ENCODE results near the gene MAGI2. TPM values are rescaled to one million over a fixed set of nuclear protein-coding genes. Genes with fewer than 3 reads are reported as not detected.

MAGI2 gene
- total RNA-seq, 2 experiments from 2014 or later, result 0.14 to 0.19 TPM

DNA sequence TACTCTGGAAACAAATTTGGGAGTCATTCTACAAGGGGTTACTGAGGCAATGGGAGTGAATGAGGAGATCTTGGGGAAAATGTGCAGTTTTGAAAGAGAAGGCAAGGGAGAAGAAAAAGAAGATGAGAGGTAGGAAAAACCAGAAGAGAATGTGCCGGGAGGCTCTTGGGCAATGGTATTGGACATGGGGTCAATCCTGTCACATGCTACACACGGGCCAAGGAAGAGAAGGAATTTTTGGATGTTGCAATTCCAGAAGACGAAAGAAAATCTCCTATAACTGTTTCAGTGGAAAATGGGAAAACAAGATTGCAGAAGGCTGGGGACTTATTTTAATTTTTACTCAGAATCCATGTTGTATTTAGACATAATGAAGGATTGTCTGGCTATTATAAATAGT is 1039.9 kb downstream of the MAGI2 start:
- POLR2A ChIA-PET, result no interaction called here

DNA sequence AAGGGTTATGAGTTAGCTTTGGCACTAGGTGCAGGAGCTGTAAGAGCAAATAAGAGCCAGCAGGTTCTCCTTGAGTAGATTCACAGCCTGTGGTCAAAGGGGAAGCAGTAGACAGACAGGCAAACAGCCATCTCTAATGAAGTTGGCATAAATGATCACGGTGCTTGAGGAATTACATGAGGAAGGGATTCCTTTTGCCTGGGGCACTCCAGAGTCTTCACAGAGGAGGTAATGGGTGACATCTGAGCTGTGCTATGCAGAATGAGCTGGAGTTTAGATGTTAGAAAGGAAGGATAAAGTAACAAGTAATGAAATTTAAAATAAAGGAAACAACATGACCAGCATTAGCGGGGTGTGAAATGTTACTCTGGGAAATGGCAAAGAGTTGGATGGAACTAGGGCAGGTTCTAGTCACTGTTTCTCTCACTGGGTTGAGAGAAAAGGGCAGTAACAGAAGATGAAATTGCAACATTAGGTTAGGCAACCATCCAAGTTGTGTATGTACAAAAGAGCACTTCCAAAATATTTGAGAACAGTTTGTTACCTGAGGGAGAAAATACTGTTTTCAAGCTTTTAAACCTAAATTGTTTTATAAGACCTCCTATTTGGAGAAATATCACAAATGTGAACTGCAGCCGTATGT is 1041.1 kb downstream of the MAGI2 start:
- Mint-ChIP-seq H3K27ac (no peak overlapping the region), H3K9me3 (no peaks in the 10 kb centered on the region), H3K36me3 (no peaks in the 10 kb centered on the region), H3K27me3 (no peaks in the 10 kb centered on the region), H3K4me3 (no peak overlapping the region), H3K4me1 (no peaks in the 10 kb centered on the region)
- DNase-seq (no peak), ATAC-seq (ENCODE audit: low read depth) (no peak)
- POLR2A ChIA-PET, result no interaction called here

More for the DNA sequence above, 1039.9 kb downstream of the MAGI2 start:
- ATAC-seq (ENCODE audit: low read depth) (no peak), DNase-seq (no peak)
- Mint-ChIP-seq H3K4me1 (no peaks in the 10 kb centered on the region), H3K9me3 (no peaks in the 10 kb centered on the region), H3K27me3 (no peaks in the 10 kb centered on the region), H3K27ac (no peak overlapping the region), H3K36me3 (no peaks in the 10 kb centered on the region), H3K4me3 (no peak overlapping the region)

DNA sequence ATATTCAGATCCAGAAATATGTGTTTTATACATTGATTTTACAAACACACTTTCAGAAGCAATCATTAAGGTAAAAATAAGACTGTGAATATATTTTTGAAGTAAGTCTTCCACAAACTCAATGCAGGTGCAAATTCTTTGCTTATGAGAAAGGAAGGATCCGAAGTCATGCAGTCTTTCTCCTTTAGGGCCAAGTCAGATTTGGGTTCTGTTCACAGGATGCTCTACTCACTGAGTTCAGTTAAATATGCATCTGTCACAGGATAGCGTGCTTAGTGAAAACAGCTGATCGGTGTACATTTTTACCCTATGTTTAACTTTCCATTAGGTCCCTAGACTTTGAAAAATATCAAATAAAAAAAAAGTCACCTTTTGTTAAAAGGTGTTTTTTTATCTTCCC is 1046.4 kb downstream of the MAGI2 start:
- ATAC-seq (ENCODE audit: low read depth) (no peak), DNase-seq (no peak)
- no peaks in the 10 kb centered on the region for H3K27me3 Mint-ChIP-seq
- no peak overlapping the region for H3K27ac Mint-ChIP-seq
- POLR2A ChIA-PET, result no interaction called here
- H3K4me1 Mint-ChIP-seq, result no peaks in the 10 kb centered on the region
- peaks cover under 1% of the 10 kb centered on the region for H3K9me3 Mint-ChIP-seq
- no peak overlapping the region for H3K4me3 Mint-ChIP-seq
- H3K36me3 Mint-ChIP-seq, result no peaks in the 10 kb centered on the region

DNA sequence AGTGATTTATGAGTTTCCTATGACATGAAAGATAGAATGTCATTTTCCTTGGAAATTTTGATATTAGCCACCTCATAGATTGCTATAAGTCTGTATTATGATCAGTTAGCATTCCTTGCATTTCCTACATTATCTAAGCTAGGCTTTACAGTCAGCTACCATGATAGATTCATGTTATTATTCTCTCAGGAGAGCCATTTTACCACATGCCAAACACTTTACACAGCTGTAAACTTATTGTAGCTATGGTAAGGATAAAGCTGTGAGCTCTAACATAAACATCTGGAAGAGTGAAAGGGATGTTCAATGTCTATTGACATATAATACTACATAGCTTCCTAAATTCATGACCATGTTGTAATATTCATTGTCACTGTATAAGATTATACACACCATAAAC is 1046.9 kb downstream of the MAGI2 start:
- no peak for DNase-seq
- Mint-ChIP-seq H3K27me3 (no peaks in the 10 kb centered on the region), H3K36me3 (no peaks in the 10 kb centered on the region), H3K4me3 (no peak overlapping the region), H3K27ac (no peak overlapping the region), H3K9me3 (peaks cover 1% of the 10 kb centered on the region), H3K4me1 (no peaks in the 10 kb centered on the region)
- POLR2A ChIA-PET, result no interaction called here
- ATAC-seq (ENCODE audit: low read depth), result no peak

DNA sequence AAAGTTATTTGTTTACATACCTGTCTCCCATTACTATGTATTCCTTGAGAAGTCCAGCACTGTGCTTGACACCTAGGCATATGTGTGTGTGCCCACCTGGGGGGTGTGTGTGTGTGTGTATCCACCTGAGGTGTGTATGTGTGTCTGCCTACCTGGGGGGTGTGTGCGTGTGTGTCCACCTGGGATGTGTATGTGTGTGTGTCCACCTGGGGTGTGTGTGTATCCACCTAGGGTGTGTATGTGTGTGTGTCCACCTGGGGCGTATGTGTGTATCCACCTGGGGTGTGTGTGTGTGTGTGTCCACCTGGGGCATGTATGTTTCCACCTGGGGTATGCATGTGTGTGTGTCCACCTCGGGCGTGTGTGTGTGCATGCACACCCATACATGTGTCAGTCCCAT is 1051.4 kb downstream of the MAGI2 start:
- Mint-ChIP-seq H3K36me3 (no peaks in the 10 kb centered on the region), H3K9me3 (peaks cover 1% of the 10 kb centered on the region), H3K27me3 (no peaks in the 10 kb centered on the region), H3K4me1 (no peaks in the 10 kb centered on the region), H3K4me3 (no peak overlapping the region), H3K27ac (no peak overlapping the region)
- POLR2A ChIA-PET, result no interaction called here
- no peak for ATAC-seq (ENCODE audit: low read depth)
- DNase-seq, result no peak

GRCh38 chr7:78400038-78400437 is 1053.4 kb downstream of the MAGI2 start:
- Mint-ChIP-seq H3K27me3 (no peaks in the 10 kb centered on the region), H3K4me1 (no peaks in the 10 kb centered on the region), H3K27ac (no peak overlapping the region), H3K4me3 (no peak overlapping the region), H3K36me3 (no peaks in the 10 kb centered on the region), H3K9me3 (peaks cover 1% of the 10 kb centered on the region)
- no peak for ATAC-seq (ENCODE audit: low read depth)
- POLR2A ChIA-PET, result no interaction called here
- no peak for DNase-seq

DNA sequence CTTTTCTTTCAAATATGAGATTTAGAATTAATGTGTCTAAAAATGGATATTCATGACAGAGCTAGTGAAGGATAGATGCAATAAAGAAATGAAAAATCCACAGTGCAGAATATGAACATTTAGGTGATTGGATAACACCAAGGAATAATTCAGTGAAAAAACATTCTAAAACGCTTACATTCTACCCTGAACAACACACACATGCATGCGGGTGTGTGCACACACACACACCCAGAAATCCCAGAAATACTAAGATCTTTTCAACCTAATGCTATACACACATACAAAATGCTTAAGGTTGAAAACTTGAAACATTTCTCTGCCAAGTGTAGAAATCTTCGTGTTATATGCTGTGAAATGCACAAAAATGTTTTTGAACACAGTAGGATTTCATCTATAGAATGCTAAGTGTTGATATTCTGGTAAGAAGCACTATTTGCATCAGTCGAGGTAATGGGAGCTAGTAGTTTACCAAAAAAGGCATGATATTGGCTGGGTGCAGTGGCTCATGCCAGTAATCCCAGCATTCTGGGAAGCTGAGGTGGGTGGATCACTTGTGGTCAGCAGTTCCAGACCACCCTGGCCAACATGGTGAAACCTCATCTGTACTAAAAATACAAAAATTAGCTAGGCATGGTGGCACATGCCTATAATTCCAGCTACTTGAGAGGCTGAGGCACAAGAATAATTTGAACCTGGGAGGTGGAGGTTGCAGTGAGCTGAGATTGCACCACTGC is 1054.3 kb downstream of the MAGI2 start:
- H3K4me3 Mint-ChIP-seq, result no peak overlapping the region
- H3K27ac Mint-ChIP-seq, result no peak overlapping the region

GRCh38 chr7:78398576-78398975 is 1054.9 kb downstream of the MAGI2 start:
- Mint-ChIP-seq H3K9me3 (peaks cover 1% of the 10 kb centered on the region), H3K27me3 (no peaks in the 10 kb centered on the region), H3K4me3 (no peak overlapping the region), H3K4me1 (no peaks in the 10 kb centered on the region), H3K27ac (no peak overlapping the region), H3K36me3 (no peaks in the 10 kb centered on the region)
- DNase-seq (no peak), ATAC-seq (ENCODE audit: low read depth) (no peak)
- POLR2A ChIA-PET, result no interaction called here

More for the DNA sequence above, 1054.3 kb downstream of the MAGI2 start:
- peaks cover 1% of the 10 kb centered on the region for H3K9me3 Mint-ChIP-seq
- no peaks in the 10 kb centered on the region for H3K4me1 Mint-ChIP-seq
- H3K36me3 Mint-ChIP-seq, result no peaks in the 10 kb centered on the region
- no peak for DNase-seq
- no peak for ATAC-seq (ENCODE audit: low read depth)
- POLR2A ChIA-PET, result no interaction called here
- H3K27me3 Mint-ChIP-seq, result no peaks in the 10 kb centered on the region

DNA sequence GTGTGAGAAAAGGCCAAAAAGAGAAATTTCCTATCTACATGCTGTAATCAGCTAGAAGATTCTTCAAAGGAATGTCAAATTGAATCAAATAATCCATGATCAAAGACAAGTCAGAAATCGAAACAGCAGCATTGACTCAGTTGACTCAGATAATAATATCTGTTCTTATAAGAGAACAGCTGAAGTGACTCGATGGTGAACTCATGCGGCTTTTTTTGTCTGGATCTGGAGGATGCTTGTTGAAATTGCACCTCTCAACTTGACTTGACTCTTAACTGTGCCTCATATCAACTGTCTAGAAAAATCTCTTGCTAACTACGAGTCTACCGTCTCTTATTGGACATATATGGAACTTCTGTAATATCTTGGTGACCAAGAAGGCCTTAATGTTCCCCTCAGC is 1055.4 kb downstream of the MAGI2 start:
- POLR2A ChIA-PET, result no interaction called here
- ATAC-seq (ENCODE audit: low read depth) (no peak), DNase-seq (no peak)
- Mint-ChIP-seq H3K27me3 (no peaks in the 10 kb centered on the region), H3K4me3 (no peak overlapping the region), H3K27ac (no peak overlapping the region), H3K4me1 (no peaks in the 10 kb centered on the region), H3K9me3 (peaks cover 1% of the 10 kb centered on the region), H3K36me3 (no peaks in the 10 kb centered on the region)

GRCh38 chr7:78396210-78396609 is 1057.3 kb downstream of the MAGI2 start:
- no peak for DNase-seq
- Mint-ChIP-seq H3K4me1 (no peaks in the 10 kb centered on the region), H3K27me3 (no peaks in the 10 kb centered on the region), H3K4me3 (no peak overlapping the region), H3K27ac (no peak overlapping the region), H3K9me3 (no peaks in the 10 kb centered on the region), H3K36me3 (no peaks in the 10 kb centered on the region)
- POLR2A ChIA-PET, result no interaction called here
- no peak for ATAC-seq (ENCODE audit: low read depth)

DNA sequence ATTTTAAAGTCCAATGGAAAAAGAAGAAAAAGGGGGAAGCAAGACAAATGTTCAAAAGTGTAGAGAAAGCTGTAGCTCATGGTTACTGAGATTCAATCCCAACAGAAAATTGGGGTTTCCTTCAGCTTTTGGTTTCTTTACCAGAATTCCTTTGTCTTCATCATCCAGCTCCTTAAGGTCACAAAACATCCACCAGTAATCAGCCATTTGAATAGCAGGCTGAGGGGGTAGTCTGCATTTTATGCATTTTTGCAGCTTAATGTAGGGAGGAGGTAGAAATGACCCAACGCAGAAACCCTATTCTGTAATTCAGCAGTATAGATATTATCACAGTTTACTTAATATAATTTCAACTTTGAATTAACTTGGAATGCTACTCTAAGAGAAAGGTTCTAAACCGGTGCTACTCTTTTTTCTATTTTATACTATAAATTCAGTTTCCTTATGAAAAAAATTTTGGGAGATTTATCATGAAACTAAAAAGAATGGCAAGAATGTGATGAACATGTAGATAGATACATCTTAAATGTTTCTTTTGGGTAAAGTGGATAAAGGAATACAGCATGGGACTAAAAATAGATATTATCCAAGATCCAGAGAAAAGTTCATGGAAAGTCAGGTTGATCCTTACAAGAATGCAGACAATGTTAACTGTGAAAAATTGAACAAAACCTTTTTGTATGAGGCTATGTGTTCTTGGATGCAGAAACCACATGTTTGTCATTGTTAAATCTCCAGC is 1058.0 kb downstream of the MAGI2 start:
- H3K27ac Mint-ChIP-seq, result no peak overlapping the region
- no peaks in the 10 kb centered on the region for H3K4me1 Mint-ChIP-seq
- no peak overlapping the region for H3K4me3 Mint-ChIP-seq
- no peaks in the 10 kb centered on the region for H3K36me3 Mint-ChIP-seq
- POLR2A ChIA-PET, result no interaction called here
- DNase-seq (no peak), ATAC-seq (ENCODE audit: low read depth) (no peak)
- H3K27me3 Mint-ChIP-seq, result no peaks in the 10 kb centered on the region
- no peaks in the 10 kb centered on the region for H3K9me3 Mint-ChIP-seq

DNA sequence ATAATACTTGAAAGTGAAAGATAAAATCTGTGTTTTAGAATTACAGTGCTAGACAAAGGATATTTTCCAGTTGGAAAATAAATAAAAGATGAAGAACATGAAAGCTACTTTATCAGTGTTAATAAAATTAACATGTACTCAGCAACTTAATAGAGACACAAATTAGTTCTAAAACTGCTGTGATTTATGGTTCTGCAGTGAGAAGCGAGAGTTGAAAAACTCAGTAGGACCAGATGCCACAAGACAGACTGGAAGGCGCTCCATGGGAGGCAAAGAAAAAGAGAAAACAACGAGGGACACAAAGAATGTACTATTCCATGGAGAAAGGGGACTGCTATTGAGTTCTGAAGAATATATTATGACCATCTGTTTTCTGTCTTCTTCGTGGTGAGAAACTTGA is 1064.4 kb downstream of the MAGI2 start:
- H3K4me3 Mint-ChIP-seq, result no peak overlapping the region
- no peaks in the 10 kb centered on the region for H3K9me3 Mint-ChIP-seq
- no peak overlapping the region for H3K27ac Mint-ChIP-seq
- H3K4me1 Mint-ChIP-seq, result no peaks in the 10 kb centered on the region
- POLR2A ChIA-PET, result no interaction called here
- no peak for ATAC-seq (ENCODE audit: low read depth)
- no peak for DNase-seq
- no peaks in the 10 kb centered on the region for H3K36me3 Mint-ChIP-seq
- H3K27me3 Mint-ChIP-seq, result no peaks in the 10 kb centered on the region

GRCh38 chr7:78386520-78386919 is 1066.9 kb downstream of the MAGI2 start:
- POLR2A ChIA-PET, result no interaction called here
- ATAC-seq (ENCODE audit: low read depth) (no peak), DNase-seq (no peak)
- H3K4me1 Mint-ChIP-seq, result no peaks in the 10 kb centered on the region
- H3K36me3 Mint-ChIP-seq, result no peaks in the 10 kb centered on the region
- no peak overlapping the region for H3K27ac Mint-ChIP-seq
- H3K27me3 Mint-ChIP-seq, result no peaks in the 10 kb centered on the region
- no peaks in the 10 kb centered on the region for H3K9me3 Mint-ChIP-seq
- H3K4me3 Mint-ChIP-seq, result no peak overlapping the region

All from activated naive CD8-positive, alpha-beta T cell treated with anti-CD3 and anti-CD28 coated beads, Interleukin-2, amount 10 ng/mL, durations not matched to agents 7 days and 5 days (primary cell).